Omental fat pad (tissue), 4 donors: ENCODE data around the gene RALGPS1. TPM values are rescaled to one million over a fixed set of nuclear protein-coding genes. Genes with fewer than 3 reads are reported as not detected.

ENCODE experiments used
- ATAC-seq: fragments of 150-250 bp; one replicate; pipeline ENCODE4 v1.9.1; 2016; ENCODE audit warnings: mild to moderate bottlenecking, moderate library complexity; ENCODE audit not compliant: low FRiP score
- DNase-seq: peaks from one replicate; pipeline ENCODE4 v3.0.0-alpha.2; 2019; ENCODE audit warnings: low spot score
- CTCF ChIP-seq, 3 donors: fragments of 450-650 bp; IDR thresholded peaks; one replicate each; pipeline ENCODE4 v1.5.1; 2016 to 2017; ENCODE audit warnings: antibody characterized with exemption in 3 of 3, mild to moderate bottlenecking in 3 of 3, moderate library complexity in 2 of 3
- total RNA-seq, 4 donors: library from RNA; depleted of rRNA; stranded (reverse); fragments of >200 nt; gene quantifications; one replicate each; pipeline ENCODE4 v1.1.0, GENCODE V29; 2016

The RALGPS1 gene
- total RNA-seq, 4 donors from 2014 or later: 4.0 to 15.3 (median 4.8) TPM

- no peak for DNase-seq
- ATAC-seq: no peak
- no peak for TF ChIP-seq CTCF (IDR thresholded peaks at IDR 0.05)
Measured at GRCh38 chr9:127223810-127224177, 309.2 kb downstream of the RALGPS1 start.

- DNase-seq (peak; percentile 75), ATAC-seq (peak; percentile 86)
- TF ChIP-seq CTCF (IDR thresholded peaks at IDR 0.05): no peak
Measured at GRCh38 chr9:127224178-127224882, 309.7 kb downstream of the RALGPS1 start.

- peak; percentile 89 for ATAC-seq
- TF ChIP-seq CTCF (IDR thresholded peaks at IDR 0.05): no peak
Measured at GRCh38 chr9:127224883-127225739, 310.5 kb downstream of the RALGPS1 start.

GRCh38 chr9:127225801-127226625, 311.4 kb downstream of the RALGPS1 start:
- no peak for ATAC-seq
- no peak for DNase-seq
- no peak for TF ChIP-seq CTCF (IDR thresholded peaks at IDR 0.05)

More at GRCh38 chr9:127224883-127225739, 310.5 kb downstream of the RALGPS1 start:
- peak; percentile 96 for DNase-seq

GRCh38 chr9:127229691-127230417, 315.3 kb downstream of the RALGPS1 start:
- ATAC-seq (no peak), DNase-seq (no peak)
- no peak for TF ChIP-seq CTCF (IDR thresholded peaks at IDR 0.05)

GRCh38 chr9:127231666-127232065, 317.1 kb downstream of the RALGPS1 start:
- DNase-seq (no peak), ATAC-seq (no peak)
- no peak for TF ChIP-seq CTCF (IDR thresholded peaks at IDR 0.05)
